Kidney glomerular epithelial cell (primary cell): ENCODE measurements around the gene TNFRSF8.

Experiments used
- DNase-seq: peaks from one replicate; lab custom pipeline; 2025; lab: John Stamatoyannopoulos, UW

Gene TNFRSF8

GRCh38 chr1:12191242-12192032, 128.3 kb downstream of the TNFRSF8 start:
- no peak for DNase-seq
